ENCODE measurements around the gene NRROS.
A peak's percentile ranks its signal among the peaks of the same experiment; 100 is the strongest.

NRROS gene

GRCh38 chr3:196643761-196644160 lies 4.3 kb downstream of the NRROS start:
- TF ChIP-seq CTCF (IDR thresholded peaks at IDR 0.05; ENCODE audit: insufficient read depth, low read length) (no peak), GABPA (IDR thresholded peaks at IDR 0.05; ENCODE audit: low read depth) (no peak), POLR2AphosphoS5 (IDR thresholded peaks at IDR 0.05; ENCODE audit: low read depth) (no peak; the same call in 1 of the 2 replicates), SPI1 (IDR thresholded peaks at IDR 0.05; ENCODE audit: borderline replicate concordance, low read depth) (no peak)
- TF ChIP-seq, protein P1, sequence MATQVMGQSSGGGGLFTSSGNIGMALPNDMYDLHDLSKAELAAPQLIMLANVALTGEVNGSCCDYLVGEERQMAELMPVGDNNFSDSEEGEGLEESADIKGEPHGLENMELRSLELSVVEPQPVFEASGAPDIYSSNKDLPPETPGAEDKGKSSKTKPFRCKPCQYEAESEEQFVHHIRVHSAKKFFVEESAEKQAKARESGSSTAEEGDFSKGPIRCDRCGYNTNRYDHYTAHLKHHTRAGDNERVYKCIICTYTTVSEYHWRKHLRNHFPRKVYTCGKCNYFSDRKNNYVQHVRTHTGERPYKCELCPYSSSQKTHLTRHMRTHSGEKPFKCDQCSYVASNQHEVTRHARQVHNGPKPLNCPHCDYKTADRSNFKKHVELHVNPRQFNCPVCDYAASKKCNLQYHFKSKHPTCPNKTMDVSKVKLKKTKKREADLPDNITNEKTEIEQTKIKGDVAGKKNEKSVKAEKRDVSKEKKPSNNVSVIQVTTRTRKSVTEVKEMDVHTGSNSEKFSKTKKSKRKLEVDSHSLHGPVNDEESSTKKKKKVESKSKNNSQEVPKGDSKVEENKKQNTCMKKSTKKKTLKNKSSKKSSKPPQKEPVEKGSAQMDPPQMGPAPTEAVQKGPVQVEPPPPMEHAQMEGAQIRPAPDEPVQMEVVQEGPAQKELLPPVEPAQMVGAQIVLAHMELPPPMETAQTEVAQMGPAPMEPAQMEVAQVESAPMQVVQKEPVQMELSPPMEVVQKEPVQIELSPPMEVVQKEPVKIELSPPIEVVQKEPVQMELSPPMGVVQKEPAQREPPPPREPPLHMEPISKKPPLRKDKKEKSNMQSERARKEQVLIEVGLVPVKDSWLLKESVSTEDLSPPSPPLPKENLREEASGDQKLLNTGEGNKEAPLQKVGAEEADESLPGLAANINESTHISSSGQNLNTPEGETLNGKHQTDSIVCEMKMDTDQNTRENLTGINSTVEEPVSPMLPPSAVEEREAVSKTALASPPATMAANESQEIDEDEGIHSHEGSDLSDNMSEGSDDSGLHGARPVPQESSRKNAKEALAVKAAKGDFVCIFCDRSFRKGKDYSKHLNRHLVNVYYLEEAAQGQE (IDR thresholded peaks at IDR 0.05; ENCODE audit: insufficient replicate concordance, low read depth): no peak
- Histone ChIP-seq H3K4me3 (replicated peaks; ENCODE audit: insufficient read depth, low read length) (no peak overlapping the region), H3K27me3 (ENCODE audit: insufficient read depth, poor library complexity, severe bottlenecking) (no peaks in the 10 kb centered on the region), H3K27ac (replicated peaks) (peak overlapping the region; percentile 97)
- no peak for DNase-seq (ENCODE audit: low read depth in 1 of 2, low spot score in 1 of 2)

DNA sequence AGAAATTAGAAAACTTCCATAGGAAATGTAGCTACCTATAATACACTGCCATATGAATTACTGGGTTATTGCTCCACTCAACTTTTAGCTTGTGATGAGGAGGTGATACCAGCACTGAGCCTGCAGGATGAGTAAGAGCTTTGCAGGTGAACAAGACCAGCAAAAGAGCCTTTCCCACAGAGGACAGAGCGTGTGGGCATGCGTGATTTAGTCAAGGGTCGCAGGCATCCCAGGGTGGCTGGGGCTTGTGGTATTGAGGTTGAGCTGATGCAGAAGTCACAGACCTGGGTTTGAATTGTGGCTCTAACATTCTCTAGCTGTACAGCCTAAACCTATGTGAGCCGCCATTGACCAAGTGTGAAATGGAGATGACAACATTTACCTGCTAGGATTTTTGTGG lies 5.6 kb downstream of the NRROS start:
- Histone ChIP-seq H3K27me3 (ENCODE audit: insufficient read depth, poor library complexity, severe bottlenecking) (no peaks in the 10 kb centered on the region), H3K27ac (replicated peaks) (no peak overlapping the region), H3K4me3 (replicated peaks; ENCODE audit: insufficient read depth, low read length) (no peak overlapping the region)
- DNase-seq (ENCODE audit: low read depth in 1 of 2, low spot score in 1 of 2): peak in 1 of 2 experiments; percentile 45
- TF ChIP-seq SPI1 (IDR thresholded peaks at IDR 0.05; ENCODE audit: borderline replicate concordance, low read depth) (no peak), POLR2AphosphoS5 (IDR thresholded peaks at IDR 0.05; ENCODE audit: low read depth) (peak; percentile 65)

GRCh38 chr3:196645897-196646665 lies 6.6 kb downstream of the NRROS start:
- H3K27ac ChIP-seq (replicated peaks): peak overlapping the region; percentile 45
- no peak overlapping the region for H3K4me3 ChIP-seq (replicated peaks; ENCODE audit: insufficient read depth, low read length)
- peak; percentile 27; the same call in 1 of the 2 replicates for TF ChIP-seq SPI1 (IDR thresholded peaks at IDR 0.05; ENCODE audit: borderline replicate concordance, low read depth)
- TF ChIP-seq, protein P1 (IDR thresholded peaks at IDR 0.05; ENCODE audit: insufficient replicate concordance, low read depth): no peak
- peak; percentile 61; the same call in 1 of the 2 replicates for TF ChIP-seq POLR2AphosphoS5 (IDR thresholded peaks at IDR 0.05; ENCODE audit: low read depth)
- TF ChIP-seq CTCF (IDR thresholded peaks at IDR 0.05; ENCODE audit: insufficient read depth, low read length): no peak
- peak in 1 of 2 experiments; percentile 40 for DNase-seq (ENCODE audit: low read depth in 1 of 2, low spot score in 1 of 2)
- H3K27me3 ChIP-seq (ENCODE audit: insufficient read depth, poor library complexity, severe bottlenecking): no peaks in the 10 kb centered on the region

- peak overlapping the region; percentile 45 for H3K27ac ChIP-seq (replicated peaks)
- TF ChIP-seq GABPA (IDR thresholded peaks at IDR 0.05; ENCODE audit: low read depth) (no peak), POLR2AphosphoS5 (IDR thresholded peaks at IDR 0.05; ENCODE audit: low read depth) (peak; percentile 8; the same call in 1 of the 2 replicates), CTCF (IDR thresholded peaks at IDR 0.05; ENCODE audit: insufficient read depth, low read length) (no peak)
- DNase-seq (ENCODE audit: low read depth in 1 of 2, low spot score in 1 of 2): no peak
Observed at GRCh38 chr3:196646666-196647216, 7.2 kb downstream of the NRROS start.

More at GRCh38 chr3:196646666-196647216, 7.2 kb downstream of the NRROS start:
- Histone ChIP-seq H3K4me3 (replicated peaks; ENCODE audit: insufficient read depth, low read length) (no peak overlapping the region), H3K27me3 (ENCODE audit: insufficient read depth, poor library complexity, severe bottlenecking) (no peaks in the 10 kb centered on the region)

Measured in HL-60 (cell line).